PFSK-1 (cell line): Measurements from ENCODE around the gene FSTL4.

Experiments
- FOXP2 ChIP-seq: optimal IDR thresholded peaks from 2 replicates; pipeline ENCODE3; 2011; ENCODE audit warnings: borderline replicate concordance, control low read depth, inconsistent platforms; ENCODE audit not compliant: insufficient read depth; ENCODE audit errors: extremely low read length, extremely low read depth
- POLR2AphosphoS5 ChIP-seq: IDR thresholded peaks from 2 replicates; pipeline ENCODE4 v1.6.1; 2012; ENCODE audit warnings: low read depth, mild to moderate bottlenecking, control low read depth, low read length, moderate library complexity
- REST ChIP-seq, 2 experiments: IDR thresholded peaks; 2 replicates each; pipeline versions ENCODE4 v1.6.1 to v1.8.0; 2011 to 2012; ENCODE audit warnings: low read depth in 2 of 2, low read length in 2 of 2, control low read depth in 1 of 2, inconsistent platforms in 1 of 2, mild to moderate bottlenecking in 1 of 2, moderate library complexity in 1 of 2; ENCODE audit not compliant: insufficient read depth in 1 of 2
- SIN3A ChIP-seq: IDR thresholded peaks from 2 replicates; pipeline ENCODE4 v1.6.1; 2012; ENCODE audit warnings: mild to moderate bottlenecking, low read length, moderate library complexity, borderline replicate concordance; ENCODE audit not compliant: insufficient read depth
- TAF1 ChIP-seq: IDR thresholded peaks from 2 replicates; pipeline ENCODE4 v1.6.1; 2012; ENCODE audit warnings: low read length, control low read depth, borderline replicate concordance; ENCODE audit not compliant: insufficient read depth

The FSTL4 gene

DNA sequence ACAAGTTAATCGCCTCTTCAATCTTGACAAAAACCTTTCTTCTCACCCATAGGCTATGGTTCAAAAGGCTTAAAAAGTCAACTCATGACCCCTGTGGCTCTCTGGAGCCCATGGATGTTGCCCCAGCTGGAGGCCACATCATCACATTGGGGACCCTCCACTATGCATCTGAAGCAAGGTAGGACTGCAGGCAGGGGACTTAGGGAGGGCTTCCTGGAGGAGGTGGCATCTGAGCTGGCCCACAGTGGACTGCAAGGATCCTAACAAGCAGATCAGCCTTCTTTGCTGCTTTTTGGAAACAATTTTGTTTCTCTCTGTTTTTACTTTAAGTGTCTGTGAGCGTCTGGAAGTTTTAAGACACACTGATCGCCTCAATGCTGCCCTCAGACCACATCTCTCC, 325.9 kb downstream of the FSTL4 start:
- TF ChIP-seq POLR2AphosphoS5: no peak
- no peak for TF ChIP-seq SIN3A
- TF ChIP-seq TAF1: no peak
- no peak for TF ChIP-seq FOXP2
- no peak for TF ChIP-seq REST (IDR thresholded peaks at IDR 0.05; ENCODE audit: insufficient read depth in 1 of 2, low read depth in 2 of 2, low read length in 2 of 2)

- TF ChIP-seq POLR2AphosphoS5 (no peak), REST (IDR thresholded peaks at IDR 0.05; ENCODE audit: insufficient read depth in 1 of 2, low read depth in 2 of 2, low read length in 2 of 2) (no peak), SIN3A (no peak), TAF1 (no peak), FOXP2 (peak; percentile 34)
Measured at GRCh38 chr5:133285583-133286021, 326.7 kb downstream of the FSTL4 start.

GRCh38 chr5:133284306-133284705, 328.0 kb downstream of the FSTL4 start:
- no peak for TF ChIP-seq POLR2AphosphoS5
- TF ChIP-seq TAF1: no peak
- TF ChIP-seq FOXP2: no peak

GRCh38 chr5:133278317-133278716, 334.0 kb downstream of the FSTL4 start:
- TF ChIP-seq REST (IDR thresholded peaks at IDR 0.05; ENCODE audit: insufficient read depth in 1 of 2, low read depth in 2 of 2, low read length in 2 of 2) (no peak), TAF1 (no peak), FOXP2 (no peak), SIN3A (no peak), POLR2AphosphoS5 (no peak)

DNA sequence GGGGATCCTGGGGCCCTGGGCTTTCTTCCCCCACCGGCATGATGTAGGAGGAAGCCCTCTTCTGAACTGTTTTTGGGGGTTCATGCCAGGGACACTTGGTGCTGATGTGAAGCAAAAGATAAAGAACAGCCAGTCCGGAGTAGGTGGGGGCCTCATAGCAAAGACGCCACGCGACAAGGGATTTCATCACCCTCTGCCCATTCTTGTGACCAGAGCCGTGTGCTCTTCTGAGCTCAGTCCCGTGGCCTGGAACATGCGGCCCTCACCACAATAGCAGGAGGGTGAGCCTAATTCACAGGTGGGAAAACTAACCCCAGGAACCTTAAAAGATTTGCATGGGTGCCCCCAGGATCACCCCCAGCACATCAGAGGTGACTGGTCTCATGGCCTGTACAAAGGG, 334.6 kb downstream of the FSTL4 start:
- TF ChIP-seq REST (IDR thresholded peaks at IDR 0.05; ENCODE audit: insufficient read depth in 1 of 2, low read depth in 2 of 2, low read length in 2 of 2) (no peak), TAF1 (no peak), POLR2AphosphoS5 (no peak), FOXP2 (no peak), SIN3A (no peak)
